HG03442 (cell line): ENCODE data around the gene GAB3.
A peak's percentile ranks its signal among the peaks of the same experiment; 100 is the strongest.
"Not testable (repeated sequence)": the region's sequence is repeated elsewhere in the genome, so short reads cannot be mapped to it uniquely, and the experiment has no call there.

Source experiments
- ATAC-seq: cut with Tn5 transposase; IDR thresholded peaks from one replicate; pipeline ENCODE4 v1.9.1; 2021; ENCODE audit warnings: mild to moderate bottlenecking, moderate library complexity; ENCODE audit not compliant: unreplicated experiment

GAB3 gene

DNA sequence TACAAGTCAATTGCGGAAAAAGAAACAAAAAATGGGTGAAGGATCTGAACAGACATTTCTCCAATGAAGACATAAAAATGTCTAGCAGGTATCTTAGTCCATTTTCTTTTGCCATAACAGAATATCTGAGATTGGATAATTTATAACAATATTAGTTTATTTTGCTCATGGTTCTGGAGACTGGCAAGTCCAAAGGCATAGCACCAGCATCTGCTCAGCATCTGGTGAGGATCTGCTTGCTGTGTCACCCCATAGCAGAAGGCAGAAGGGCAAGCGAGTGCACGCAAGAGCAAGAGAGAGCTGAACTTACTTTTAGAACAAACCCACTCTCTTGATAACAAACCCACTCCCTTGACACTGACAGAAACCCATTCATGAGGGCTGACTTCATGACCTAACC, 29.7 kb downstream of the GAB3 start:
- no peak for ATAC-seq

- no peak for ATAC-seq
These were observed 30.8 kb downstream of the GAB3 start for GRCh38 chrX:154720067-154720466.

GRCh38 chrX:154719132-154719675, 31.7 kb downstream of the GAB3 start:
- ATAC-seq: no peak

GRCh38 chrX:154718616-154719015, 32.3 kb downstream of the GAB3 start:
- ATAC-seq: no peak

DNA sequence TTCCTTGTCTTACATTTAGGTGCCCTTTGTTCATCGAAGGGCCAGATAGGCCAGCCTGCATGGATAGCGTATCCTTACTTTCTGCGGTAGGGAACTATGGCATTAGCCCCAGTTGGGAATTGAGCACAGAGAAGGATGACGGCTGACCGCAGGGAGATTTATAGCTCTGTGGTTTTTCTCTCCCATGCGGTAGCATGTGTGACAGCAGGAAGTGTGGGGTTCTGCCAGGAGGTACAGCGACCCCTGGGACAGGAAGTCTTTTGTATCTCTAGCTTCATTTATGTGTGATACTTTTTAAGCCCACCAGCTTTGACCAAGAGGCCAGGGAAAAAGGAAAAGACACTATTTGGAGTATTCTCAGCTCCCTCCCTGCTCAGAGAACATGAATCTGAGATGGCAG, 33.1 kb downstream of the GAB3 start:
- no peak for ATAC-seq

GRCh38 chrX:154715825-154716224, 35.1 kb downstream of the GAB3 start:
- ATAC-seq: no peak

DNA sequence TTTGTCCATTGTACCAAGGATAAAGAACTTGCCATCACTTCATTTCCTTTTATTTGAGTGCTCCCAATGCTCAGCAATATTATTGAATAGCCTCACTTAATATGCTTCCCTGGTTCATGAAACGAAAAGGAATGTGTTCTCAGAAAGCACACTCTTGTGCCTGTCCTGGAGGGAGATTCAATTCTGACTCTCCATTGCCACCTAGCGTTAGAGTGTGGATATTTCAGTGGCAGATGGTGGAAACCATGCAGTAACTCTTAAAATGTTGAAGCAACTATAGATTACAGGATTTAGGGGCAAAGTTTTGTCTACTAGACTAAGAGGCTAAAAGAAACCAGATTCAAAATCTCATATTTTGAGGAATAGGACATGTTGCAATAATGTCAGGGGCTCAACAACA, 36.0 kb downstream of the GAB3 start:
- no peak for ATAC-seq

- ATAC-seq: peak; percentile 97
These were observed 37.8 kb downstream of the GAB3 start for GRCh38 chrX:154712781-154713740.

DNA sequence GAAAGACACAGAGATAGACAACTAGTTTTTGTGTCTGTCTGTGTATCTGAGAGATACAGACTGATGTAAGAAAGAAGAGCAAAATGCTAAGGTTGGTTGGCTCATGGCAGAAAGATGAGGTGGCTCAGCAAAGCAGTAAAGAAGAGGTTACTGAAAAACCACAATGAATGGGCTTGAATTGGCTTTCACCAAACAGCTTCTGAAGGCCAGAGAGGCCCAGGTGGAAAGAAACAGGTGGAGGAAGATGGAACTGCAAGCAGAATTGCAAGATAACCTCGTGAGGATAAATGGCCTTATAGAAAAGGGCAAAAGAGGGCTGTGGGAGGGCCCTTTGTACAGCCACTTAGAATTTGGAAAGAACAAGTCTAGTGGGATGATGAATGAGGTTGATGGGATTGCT, 39.6 kb downstream of the GAB3 start:
- no peak for ATAC-seq

- ATAC-seq: no peak
These were observed 40.6 kb downstream of the GAB3 start for GRCh38 chrX:154710309-154710708.

- no peak for ATAC-seq
These were observed 52.1 kb downstream of the GAB3 start for GRCh38 chrX:154698630-154699248.

- no peak for ATAC-seq
These were observed 54.2 kb downstream of the GAB3 start for GRCh38 chrX:154696676-154697045.

GRCh38 chrX:154695911-154696675, 54.8 kb downstream of the GAB3 start:
- ATAC-seq: no peak

DNA sequence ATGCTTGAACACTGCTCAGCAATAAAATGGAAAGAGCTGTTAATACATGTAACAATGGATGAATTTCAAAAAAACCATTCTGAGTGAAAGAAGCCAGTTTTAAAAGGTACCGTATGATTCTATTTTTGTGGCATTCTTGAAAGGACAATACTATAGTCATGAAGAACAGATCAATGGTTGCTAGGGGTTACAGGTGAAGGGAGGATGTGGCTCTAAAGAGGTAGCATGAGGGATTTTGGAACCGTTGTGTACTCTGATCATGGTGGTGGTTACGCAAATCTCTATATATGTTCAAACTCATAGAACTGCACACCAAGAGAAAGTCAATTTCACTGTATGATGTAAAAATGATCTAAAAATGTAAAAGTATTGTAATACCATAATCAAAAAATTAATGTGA, 57.5 kb downstream of the GAB3 start:
- no peak for ATAC-seq

- not testable (repeated sequence) for ATAC-seq
These were observed 60.4 kb downstream of the GAB3 start for GRCh38 chrX:154690438-154690837.

GRCh38 chrX:154672084-154672483, 78.8 kb downstream of the GAB3 start:
- not testable (repeated sequence) for ATAC-seq

- not testable (repeated sequence) for ATAC-seq
These were observed 80.0 kb downstream of the GAB3 start for GRCh38 chrX:154670848-154671247.

- ATAC-seq: no peak
These were observed 89.0 kb downstream of the GAB3 start for GRCh38 chrX:154661899-154662298.

- no peak for ATAC-seq
These were observed 89.7 kb downstream of the GAB3 start for GRCh38 chrX:154661170-154661569.

DNA sequence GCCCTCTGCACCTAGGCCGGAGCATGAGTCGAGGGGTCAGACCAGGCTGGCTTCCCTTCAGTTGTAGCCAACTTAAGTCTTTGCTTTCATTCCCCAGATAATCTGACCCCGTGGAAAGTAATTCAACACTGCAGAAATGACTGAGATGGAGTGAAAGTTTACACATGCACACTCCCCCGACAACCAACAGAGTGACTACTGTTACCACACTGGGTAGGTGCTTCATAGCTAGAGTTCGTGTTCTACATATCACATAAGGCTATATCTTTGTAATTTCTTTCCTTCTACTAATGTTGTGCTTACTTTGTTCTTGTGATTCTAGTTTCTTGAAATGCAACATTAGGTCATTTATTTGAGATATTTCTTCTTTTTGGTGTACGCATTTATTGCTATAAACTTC, 90.3 kb downstream of the GAB3 start:
- no peak for ATAC-seq

DNA sequence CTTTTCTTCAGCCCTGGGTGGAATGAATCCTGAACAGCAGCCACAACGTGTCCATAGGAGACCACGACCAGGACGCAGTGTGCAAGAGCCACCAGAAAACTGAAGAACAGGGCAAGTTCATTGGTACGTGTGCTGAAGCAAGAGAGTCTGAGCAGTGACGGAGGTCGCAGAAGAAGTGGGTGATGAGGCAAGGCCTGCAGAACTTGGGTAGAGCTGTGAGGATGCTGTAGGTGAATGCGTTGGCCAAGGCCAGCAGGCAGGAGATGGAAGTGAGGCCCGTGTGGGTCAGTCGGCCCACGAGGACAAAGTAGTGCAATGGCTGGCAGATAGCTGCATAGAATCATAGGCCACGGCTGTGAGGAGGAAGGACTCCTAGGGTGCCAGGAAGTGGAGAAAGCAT, 91.9 kb downstream of the GAB3 start:
- no peak for ATAC-seq
